HG03196 (cell line): Measurements from ENCODE around the gene FERMT3.

Source experiments
- ATAC-seq: cut with Tn5 transposase; IDR thresholded peaks from one replicate; pipeline ENCODE4 v1.9.1; 2021; ENCODE audit not compliant: unreplicated experiment

The FERMT3 gene

GRCh38 chr11:64185693-64186491 lies 20.6 kb upstream of the FERMT3 start, which contains the start of gene STIP1:
TSS of gene STIP1 (plus strand) at chr11:64186171. CDS start at chr11:64186262, 91 bp downstream.
- ATAC-seq, result peak; percentile 84

GRCh38 chr11:64186492-64187165 lies 19.9 kb upstream of the FERMT3 start:
- ATAC-seq, result peak; percentile 2

DNA sequence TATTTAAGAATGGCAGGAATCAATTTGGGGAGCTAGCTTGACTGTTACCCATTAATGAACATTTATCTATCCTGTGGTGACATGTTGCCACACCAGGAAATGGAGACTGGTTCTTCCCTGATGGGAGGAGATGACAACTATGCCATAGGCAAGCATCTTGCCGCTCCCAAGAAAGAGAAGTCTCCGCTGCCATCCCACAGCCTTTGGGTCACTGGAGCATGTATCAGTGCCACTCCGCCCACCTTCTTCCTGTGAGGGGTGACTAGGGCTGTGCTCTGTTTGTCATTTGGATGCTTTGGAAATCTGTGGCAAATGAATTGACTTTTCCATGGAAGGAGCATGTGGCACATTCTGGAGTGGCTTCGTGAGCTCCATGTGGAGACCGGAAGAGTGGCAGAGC lies 14.1 kb upstream of the FERMT3 start:
- no peak for ATAC-seq

GRCh38 chr11:64196626-64197025 lies 9.9 kb upstream of the FERMT3 start:
- ATAC-seq, result no peak

DNA sequence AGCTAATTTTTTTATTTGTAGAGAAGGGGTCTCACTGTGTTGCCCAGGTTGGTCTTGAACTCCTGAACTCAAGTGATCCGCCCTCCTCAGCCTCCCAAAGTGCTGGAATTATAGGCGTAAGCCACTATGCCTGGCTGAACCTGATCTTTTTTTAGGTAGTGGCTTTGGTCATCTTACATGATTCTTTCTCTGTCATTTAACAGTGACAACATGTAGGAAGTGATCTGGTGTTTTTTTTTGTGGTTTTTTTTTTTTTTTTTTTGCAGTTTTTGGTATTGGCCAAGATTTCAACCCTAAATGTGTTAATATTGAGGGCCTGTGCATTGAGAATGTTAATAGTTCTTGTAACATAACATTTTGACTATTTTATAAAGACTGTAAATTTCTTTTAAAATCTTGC lies 8.0 kb upstream of the FERMT3 start:
- ATAC-seq, result no peak

DNA sequence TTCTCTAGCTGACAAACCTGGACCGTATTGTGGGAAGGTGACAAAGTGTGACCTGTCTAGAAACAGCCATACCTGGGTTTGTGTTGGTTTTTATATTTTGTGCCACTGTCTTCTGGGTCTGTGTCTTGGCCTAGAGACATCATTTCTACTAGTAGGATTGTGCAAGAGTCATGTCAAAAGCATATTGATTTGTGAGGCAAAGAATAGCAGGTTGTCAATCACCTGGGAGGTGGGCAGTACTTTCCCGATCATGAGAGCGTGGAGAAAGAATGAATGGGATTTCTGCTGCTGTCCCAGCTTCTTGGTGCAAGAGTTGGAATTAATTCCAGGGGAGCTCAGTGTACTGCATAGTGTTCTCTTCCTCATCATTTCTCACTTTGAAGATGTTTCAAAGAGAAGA lies 5.0 kb upstream of the FERMT3 start:
- no peak for ATAC-seq

GRCh38 chr11:64202992-64203391 lies 3.5 kb upstream of the FERMT3 start:
- ATAC-seq, result no peak

DNA sequence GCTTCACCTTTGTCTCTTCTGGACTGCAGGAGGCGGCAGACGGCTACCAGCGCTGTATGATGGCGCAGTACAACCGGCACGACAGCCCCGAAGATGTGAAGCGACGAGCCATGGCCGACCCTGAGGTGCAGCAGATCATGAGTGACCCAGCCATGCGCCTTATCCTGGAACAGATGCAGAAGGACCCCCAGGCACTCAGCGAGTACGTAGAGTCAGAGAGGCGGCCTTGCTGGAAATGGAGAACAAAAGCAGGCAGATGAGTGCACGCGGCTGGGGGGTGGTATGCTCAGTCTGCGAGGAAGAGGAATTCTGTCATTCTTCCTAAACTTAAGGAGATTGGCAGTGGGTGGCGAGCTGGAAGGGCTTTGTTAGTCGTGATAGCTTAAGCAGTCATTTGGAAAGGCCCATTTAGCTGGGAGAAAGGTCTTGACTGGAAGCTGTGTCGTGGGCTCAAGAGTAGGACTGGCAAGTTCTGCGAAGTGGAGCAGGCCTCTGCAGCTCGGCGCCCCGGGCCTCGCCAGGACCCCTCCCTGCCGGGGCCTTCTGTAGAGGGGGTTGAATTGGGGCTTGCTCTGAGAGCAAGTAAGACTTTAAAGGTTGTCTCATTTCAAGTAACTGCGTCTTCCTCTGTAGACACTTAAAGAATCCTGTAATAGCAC lies 3.0 kb upstream of the FERMT3 start:
- ATAC-seq, result no peak

DNA sequence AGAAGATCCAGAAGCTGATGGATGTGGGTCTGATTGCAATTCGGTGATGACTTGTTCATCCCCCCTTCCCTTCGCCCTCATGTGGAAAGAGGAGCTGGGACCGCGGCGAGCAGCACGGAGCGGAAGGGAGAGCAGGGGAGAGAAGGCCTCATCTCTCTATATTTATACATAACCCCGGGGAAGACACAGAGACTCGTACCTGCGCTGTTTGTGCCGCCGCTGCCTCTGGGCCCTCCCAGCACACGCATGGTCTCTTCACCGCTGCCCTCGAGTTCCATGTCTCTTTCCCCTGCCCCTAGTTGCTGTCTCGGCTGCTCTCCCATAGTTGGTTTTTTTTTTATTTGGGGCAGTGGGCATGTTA lies 2.5 kb upstream of the FERMT3 start:
- ATAC-seq, result no peak

DNA sequence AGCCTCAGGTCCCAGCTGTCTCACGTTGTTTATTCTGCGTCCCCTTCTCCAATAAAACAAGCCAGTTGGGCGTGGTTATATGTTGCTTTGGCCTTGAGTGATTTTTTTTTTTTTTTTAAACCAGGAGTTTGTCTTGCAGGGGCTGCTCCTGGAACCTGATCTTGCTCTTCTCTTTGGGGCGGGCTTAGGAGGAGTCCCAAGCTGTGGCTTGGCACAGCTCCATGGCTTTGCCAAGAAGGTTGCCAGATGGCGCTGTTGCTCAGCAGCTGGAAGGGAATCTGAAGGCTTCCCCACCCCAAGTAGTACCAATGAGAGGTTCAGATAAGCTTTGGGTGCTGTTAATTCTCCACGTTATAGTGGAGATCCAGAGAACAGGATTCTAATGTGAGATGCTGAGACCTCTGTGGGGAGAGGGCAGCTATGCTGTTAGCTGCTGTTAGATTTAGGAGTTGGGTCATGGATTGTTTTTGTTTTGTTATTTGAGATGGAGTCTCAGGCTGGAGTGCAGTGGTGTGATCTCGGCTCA lies 2.0 kb upstream of the FERMT3 start:
- ATAC-seq, result no peak

DNA sequence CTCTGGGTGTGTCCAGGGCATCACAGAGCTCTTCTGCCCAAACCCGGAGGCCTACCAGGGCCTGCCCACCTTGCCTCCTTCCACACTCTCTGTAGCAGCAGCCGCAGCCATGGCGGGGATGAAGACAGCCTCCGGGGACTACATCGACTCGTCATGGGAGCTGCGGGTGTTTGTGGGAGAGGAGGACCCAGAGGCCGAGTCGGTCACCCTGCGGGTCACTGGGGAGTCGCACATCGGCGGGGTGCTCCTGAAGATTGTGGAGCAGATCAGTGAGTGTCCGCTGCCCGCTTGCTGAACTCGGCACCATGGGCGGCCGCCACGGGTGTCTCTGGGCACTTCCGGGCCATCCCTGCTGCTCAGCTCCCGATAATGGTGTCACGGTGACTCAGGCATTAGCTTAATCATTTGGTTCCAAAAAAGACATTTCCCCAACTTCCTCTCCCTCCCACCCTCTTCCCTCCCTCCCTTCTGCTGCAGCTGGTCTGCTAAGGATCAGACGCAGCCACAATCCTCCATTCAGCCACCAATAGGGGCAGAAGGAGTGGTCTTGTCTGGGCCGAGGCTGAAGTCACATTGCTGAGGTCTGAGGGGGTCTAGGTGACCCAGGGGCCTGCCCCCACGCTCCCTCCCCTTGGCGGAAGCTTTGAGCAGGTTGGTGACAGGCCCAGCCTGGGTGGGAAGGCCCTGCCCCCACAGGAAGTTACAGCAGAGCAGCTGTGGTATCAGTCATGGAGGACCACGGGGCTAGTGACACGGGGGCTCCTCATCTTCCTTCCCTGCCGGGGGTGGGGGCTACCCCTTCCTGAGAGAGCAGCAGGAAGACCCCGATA lies 950 bp downstream of the FERMT3 start:
- peak; percentile 36 for ATAC-seq

DNA sequence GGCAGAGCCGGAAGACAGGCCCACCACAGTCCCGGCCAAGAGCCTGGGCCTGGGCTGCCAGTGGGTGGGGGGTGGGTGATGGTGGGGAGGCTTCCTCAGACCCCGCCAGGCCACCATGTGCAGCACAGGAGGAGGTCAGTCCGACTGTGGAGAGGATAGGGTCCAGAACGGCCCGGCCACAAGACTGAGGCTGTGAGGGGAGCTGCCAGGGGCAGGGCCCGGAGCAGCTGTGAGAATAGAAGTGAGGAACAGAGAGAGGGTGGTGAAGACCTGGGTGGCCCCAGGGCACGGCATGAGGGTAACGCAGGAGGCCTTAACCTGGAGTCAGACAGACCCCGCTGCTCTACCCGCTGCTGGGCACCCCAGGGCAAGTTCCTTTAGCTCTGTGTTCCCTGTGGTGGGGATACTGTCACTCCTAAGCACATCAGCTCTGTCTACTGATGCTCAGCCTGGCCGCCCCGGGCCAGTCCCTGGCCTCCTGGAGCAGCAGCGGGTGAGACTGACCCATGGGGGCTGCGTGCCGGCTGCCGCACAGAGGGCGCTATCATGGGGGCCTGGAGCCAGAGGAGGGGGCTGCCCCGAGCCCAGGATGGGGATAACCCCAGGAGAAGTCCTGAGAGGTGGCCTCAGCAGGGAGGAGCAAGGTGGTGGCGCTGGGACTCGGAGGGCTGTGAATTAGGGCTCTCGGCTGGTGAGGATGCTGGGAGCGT lies 1.7 kb downstream of the FERMT3 start:
- no peak for ATAC-seq

DNA sequence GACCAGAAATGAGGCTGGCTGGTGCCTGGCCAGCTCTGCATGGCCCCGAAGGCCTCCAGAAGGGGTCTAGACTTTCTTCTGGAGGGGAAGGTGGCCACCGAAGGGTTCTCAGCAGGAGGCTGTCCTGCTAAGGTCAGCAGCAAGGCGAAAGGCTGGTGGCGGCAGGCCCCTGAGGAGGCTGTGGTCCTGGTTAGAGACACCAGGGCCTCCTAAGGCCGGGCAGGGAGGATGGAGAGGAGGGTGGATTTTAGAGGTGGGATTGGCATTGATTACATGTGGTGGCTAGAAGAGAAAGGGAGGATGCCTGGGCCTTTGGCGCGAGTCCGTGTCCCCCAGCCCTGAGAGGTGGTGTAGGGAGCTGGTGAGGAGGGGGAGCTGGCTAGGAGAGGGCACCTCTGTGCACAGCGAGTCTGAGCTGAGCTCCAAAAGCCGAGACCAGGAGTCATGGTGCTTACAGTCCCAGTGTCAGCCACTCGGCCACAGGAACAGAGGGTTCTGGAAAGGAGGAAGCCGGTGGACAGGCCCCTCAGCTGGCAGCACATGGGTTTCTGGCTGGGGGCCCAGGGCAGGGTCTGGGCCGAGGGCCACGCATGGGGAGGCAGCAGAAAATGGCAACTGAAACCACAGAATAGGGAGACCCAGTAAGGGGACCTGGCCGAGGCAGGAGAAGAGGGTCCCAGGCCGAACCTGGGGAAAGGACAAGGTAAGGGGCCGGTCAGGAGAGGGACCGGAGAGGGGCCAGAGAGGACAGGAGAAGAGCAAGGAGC lies 2.5 kb downstream of the FERMT3 start:
- ATAC-seq, result no peak

DNA sequence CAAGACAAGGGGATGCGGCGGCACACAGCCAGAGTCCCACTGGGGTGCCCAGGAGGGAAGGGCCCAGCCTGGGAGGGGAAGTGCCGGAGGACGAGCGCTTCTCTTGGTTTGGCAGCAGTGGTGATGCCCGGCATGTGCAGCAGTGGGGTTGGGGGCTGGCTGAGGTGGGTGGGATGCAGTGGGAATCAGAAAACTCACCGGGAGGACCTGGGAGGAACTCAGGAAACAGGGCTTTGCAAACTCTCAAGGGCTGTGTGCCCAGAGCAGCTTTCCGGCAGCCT lies 3.0 kb downstream of the FERMT3 start:
- ATAC-seq, result no peak

GRCh38 chr11:64210301-64211020 lies 3.9 kb downstream of the FERMT3 start:
- no peak for ATAC-seq

DNA sequence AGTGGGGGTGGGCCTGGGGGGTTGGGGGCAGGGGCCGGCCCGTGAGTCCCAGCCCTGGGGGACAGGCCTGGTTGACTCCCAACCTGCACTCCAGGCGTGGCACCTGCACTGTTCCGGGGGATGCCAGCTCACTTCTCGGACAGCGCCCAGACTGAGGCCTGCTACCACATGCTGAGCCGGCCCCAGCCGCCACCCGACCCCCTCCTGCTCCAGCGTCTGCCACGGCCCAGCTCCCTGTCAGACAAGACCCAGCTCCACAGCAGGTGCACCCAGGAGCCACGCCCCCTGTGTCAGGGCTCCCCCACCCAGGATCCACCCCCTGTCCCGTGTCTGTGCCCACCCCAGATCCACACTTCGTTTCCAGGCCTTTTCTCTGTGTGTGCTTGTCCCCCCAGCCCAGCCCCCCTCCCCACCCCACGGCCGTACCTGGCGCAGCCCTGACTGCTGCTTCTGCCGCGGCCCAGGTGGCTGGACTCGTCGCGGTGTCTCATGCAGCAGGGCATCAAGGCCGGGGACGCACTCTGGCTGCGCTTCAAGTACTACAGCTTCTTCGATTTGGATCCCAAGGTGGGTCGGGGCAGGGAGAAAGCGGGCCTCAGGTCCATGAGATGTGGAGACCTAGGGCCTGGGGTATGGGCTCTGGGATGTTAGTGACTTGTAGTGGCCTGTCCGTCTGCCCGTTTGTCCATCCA lies 4.8 kb downstream of the FERMT3 start:
- ATAC-seq, result no peak

DNA sequence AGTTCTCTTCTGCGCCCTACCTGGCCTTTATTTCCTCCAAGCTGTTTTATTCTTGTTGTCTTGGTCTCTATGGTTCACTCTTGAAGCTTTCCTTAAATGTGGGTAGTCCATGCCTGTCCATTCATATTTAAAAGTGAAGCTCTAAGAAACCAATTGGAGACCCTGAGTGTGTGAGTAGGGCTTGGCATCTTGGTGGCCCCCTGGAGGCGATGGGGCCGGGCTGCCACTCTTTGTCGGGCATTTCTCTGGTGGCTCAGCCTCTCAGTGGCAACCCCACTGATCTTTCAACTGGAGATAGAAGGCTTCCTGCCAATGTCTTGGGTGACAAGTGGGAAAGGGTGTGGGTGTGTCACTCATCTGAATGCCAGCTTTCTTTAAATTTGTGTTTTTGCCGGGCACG lies 10.4 kb downstream of the FERMT3 start:
- no peak for ATAC-seq

- ATAC-seq, result no peak
Observed at GRCh38 chr11:64218628-64219353, 12.3 kb downstream of the FERMT3 start.
